GM19099 (cell line): ENCODE data around the gene HCRTR2.

Experiments used
- POLR2A ChIP-seq: IDR thresholded peaks from 3 replicates; pipeline ENCODE4 v1.6.1; 2011; ENCODE audit warnings: low read depth; ENCODE audit not compliant: insufficient read length; ENCODE audit errors: extremely low read depth

The HCRTR2 gene

DNA sequence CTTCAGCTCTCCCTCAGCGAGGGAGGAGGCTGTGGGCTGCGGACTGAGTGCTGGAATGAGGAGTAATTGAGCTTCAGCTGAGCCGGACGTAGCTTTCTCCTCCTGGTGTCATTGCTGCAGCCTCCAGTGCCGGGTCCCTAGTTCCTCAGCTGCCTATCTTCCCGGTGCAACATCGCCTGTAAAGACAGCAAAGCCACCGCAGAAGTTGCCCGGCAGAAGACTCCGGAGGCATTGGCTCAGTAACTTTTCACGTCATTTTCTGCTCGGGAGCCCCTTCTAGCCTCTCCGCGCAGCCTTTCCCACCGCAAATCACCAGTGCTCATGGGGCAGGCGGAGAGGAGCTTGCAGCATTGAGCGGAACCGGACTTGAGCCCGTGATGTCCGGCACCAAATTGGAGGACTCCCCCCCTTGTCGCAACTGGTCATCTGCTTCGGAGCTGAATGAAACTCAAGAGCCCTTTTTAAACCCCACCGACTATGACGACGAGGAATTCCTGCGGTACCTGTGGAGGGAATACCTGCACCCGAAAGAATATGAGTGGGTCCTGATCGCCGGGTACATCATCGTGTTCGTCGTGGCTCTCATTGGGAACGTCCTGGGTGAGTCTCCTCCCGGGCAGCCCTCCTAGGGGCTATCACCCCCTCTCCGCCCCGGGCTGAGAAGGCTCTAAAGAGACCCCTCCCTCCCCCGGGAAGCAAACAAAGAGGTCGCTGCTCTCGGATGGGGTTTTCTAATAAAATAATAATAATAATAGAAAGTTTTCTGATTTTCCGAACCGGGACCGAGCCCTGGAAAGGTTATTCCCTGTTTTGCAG, at the start of gene HCRTR2:
TSS of gene HCRTR2 (plus strand) at position 305 of the 816 bp plus-strand sequence. CDS start at position 378, 73 bp downstream.
- no peak for TF ChIP-seq POLR2A

DNA sequence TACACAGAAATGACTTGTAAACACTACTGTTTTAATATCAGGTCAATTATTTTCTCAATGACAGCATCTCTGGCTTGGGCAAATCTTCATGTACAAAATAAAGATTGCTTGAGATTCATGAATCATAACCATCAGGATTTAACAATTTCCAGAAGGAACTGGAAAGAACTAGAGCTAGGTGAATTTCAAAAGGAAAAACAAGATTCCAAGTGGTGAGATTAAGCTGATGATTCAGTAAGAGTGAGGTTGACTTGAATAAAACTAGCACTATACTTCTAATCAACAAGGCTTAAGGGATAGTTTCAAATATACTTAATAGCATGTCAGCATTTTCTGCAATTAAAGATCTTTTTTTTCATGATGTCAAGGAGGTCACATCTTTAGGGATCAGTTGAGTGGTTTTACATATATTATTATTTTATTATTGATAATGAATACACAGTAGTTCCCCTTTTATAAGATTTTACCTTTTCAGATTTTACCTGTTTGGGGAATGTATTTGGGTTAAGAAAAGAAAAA, 43.5 kb upstream of the HCRTR2 start:
- no peak for TF ChIP-seq POLR2A

DNA sequence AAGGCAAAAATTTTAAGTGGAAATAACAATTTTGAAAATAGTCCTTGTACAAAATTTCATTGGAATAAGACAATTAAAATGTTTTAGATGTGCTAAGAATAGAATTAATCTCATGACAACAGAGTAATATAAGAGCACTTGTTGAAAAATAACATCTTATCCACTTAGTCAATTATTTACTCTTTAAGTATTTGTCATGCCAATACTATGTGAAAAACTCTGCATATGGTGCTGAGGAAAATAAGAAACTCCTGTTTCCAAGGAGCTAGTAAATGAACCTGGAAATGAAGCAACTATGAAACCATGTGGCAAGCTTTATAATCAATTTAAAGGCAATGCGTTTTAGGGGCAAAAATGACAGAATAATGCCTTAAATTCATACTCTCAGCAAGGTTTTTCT, 42.7 kb upstream of the HCRTR2 start:
- TF ChIP-seq POLR2A = no peak

DNA sequence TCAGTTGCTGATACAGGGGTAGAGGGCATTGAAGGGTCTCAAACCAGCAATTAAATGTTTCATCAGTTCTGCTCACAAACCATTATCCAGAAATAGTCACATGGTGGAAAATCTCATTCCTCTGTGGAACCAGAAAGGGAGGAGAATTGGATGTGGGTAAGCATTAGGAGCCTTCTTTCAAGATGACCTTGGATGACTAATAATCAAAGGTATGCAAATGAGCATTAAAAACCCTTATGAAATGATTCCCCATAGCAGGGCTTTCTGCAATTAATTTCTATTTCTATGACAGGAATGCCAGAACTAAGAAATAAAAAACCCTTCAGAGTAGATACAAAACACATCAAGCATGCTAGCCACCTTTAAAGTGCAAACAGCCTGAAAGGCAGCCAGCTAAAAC, 37.4 kb upstream of the HCRTR2 start:
- TF ChIP-seq POLR2A = no peak

- TF ChIP-seq POLR2A = no peak
Observed at GRCh38 chr6:55137929-55138693, 36.2 kb upstream of the HCRTR2 start.

DNA sequence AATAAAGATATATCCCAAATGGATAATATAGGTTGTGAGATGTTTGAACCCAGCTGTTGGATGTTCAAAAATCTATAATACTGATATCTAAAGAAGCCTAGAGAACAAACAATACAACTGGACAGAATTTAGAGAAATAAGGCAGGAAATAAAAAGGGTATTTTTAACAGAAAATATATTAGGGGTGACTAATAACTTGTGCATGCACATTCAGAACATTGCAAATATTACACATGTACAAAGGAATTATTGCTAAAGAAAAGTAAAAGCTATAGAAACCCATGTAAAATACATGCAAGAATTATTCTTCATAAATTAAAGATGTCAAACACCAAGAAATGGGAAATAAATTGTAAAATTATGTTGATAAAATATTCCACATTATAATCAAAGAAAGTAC, 32.7 kb upstream of the HCRTR2 start:
- TF ChIP-seq POLR2A = no peak

- no peak for TF ChIP-seq POLR2A
Observed at GRCh38 chr6:55142610-55143009, 31.7 kb upstream of the HCRTR2 start.

DNA sequence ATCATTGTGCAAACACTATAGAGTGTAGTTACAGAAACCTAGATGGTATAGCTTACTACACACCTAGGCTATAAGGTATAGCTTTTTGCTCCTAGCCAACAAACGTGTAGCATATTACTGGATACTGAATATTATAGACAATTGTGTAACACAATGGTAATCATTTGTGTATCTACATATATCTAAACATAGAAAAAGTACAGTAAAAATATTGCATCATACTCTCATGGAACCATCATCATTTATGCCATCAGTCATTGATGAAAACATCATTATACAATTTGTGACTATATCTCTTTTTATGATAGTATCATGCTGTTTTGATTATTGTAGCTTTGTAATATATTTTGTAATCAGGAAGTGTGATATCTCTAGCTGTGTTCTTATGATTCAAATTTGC, 21.0 kb upstream of the HCRTR2 start:
- no peak for TF ChIP-seq POLR2A

DNA sequence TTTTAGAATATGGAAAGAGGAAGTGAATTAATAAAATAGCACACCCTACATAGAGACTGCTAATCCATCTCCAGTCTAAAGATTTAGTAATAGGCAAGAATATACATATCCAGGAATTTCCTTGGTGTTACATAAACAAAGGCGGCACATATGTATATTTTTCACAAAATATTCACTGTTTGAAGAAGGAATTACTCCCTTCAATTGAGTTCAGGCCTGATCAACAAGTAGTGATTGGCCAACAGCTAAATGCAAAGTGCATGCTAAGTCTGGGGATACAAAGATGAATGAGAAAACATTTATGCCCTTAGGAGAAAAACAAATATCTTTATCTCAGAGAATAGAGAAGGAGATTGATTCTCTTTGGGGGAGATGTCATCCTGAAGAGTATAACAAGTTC, 6.5 kb upstream of the HCRTR2 start:
- no peak for TF ChIP-seq POLR2A

DNA sequence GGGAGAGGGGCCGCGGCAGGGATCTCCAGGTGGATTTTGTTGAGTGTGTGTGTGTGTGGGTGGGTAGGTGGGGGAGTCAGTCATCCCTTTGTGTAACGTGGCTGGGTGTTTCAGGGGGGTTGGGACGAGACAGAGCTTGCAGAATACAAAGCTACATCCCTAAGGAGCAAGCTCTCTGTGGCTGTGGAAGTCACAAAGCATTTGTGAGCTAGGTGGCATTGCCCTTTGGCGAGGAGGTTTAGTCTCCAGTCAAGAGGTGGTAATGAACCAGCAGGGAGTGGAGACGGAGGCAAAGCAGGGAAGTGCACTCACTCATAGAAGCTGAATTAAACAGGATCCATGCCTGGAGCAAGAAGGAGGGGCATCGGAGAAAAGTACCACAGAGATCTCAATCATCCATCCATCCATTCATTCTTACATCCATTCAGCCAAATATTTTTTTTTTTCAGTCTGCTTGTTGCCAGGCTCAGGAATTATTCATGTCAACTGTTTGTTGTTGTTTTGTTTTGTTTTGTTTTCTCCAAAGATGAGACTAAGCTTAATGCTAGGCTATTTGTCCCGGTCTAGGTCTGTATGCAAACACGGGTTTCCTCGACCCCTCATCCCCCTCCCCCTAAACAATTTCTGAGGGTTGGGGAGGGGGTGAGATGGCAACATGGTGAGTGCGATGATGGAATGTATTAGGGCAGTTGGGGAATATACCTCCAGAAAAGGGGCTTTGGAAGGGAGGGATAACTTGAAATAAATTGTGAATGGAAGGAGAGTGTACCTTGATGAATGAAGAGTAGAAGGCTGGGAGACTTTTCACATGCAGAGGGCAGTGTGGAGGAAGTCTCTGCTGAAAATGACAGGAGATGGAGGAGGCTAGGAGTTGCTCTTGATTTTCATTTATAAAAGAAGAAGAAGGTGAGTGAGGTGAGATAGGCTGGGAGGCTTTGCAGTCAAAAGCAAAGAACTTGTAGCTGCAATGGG, 1.0 kb downstream of the HCRTR2 start:
- no peak for TF ChIP-seq POLR2A

- no peak for TF ChIP-seq POLR2A
Observed at GRCh38 chr6:55176958-55177357, 2.6 kb downstream of the HCRTR2 start.

DNA sequence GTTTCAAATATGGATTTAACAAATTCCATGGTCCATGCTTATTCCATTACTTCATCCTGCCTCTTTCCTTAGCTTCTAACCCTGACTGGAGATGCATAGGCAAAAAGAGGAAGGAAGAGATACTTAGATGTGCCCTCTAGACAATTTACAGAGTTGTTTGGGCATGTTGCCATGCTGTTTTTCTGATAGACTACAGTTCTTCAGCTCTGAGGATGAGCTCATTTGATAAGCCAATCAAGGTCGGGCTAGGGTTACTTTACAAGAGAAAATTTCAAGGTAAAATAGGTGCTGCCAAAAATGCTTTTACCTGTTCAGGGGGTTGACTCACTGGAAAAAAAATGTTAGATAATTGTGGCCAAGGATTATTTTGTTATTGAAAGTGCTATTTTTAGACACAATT, 5.9 kb downstream of the HCRTR2 start:
- no peak for TF ChIP-seq POLR2A

DNA sequence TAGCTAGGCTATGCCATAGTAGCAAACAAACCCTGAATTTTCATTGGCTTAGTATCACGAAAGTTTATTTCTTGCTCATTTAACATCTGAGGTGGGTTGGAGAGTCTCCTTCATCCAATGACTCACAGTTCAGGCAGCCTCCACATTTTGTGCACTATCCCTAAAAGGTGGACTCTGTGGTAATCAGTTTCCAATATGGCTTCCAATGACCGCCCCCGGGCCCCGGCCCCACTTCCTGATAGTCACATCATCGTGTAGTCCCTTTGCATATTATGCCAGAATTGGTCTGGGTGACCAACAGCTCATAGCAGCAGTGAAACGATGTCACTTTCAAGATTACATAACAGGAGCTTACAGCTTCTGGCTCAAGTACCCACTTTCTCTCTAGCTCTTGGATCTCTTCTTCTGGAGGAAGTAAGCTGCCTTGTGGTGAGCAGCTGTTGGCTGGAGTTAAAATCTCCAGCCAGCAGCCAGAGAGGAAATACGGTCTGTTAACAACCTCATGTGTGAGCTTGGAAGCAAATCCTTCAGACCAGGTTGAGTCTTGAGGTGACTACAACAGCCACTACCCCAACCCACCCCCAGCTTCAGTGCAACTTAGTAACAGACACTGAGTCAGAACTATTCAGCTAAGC, 7.8 kb downstream of the HCRTR2 start:
- no peak for TF ChIP-seq POLR2A

DNA sequence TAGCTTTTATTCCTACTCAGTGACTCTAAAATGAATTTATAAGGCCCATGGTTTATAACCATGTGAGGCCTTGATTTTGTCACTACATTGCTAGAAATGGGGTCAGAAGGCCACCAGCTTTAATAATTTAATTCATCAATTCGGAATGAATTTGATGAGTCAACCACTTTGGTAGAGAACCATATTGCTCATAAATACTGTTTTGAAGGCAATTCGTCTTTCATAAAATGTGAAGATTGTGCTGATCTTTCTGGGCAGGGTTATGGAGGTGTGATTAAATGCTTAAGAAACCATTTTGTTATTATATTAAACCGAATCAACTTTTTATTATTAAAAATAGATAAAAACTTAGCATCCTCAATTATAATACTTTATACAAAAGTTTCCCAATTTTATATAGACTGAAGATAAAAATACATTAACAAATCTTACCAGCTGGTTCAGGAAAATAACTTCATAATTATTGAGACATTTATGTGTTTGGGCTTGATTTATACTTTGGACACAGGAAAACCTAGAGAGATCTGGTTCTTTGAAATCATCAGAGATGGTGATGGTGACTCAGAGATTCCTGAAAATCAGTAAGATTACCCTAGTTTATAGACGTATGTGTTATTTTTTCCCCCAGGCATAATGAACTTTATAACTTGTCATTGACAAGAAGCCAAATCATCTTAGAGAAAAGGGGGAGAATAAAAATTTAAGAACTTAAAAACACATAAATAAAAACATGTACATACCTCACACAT, 10.6 kb downstream of the HCRTR2 start:
- no peak for TF ChIP-seq POLR2A
